OCI-LY3 (cell line): ENCODE measurements around the gene UBASH3A.

Experiments used
- EZH2phosphoT487 ChIP-seq: fragments of 200-600 bp; shearing (Covaris generic); IDR thresholded peaks from 2 replicates; pipeline ENCODE4 v1.6.1; 2018; ENCODE audit warnings: antibody characterized with exemption, mixed run types, low read depth
- TF ChIP-seq, protein P1 (sequence below): fragments of 200-600, 300-600 bp; sonication (generic); IDR thresholded peaks from 2 replicates; pipeline ENCODE4 v1.5.1; 2014; ENCODE audit warnings: antibody characterized with exemption, low read length, low read depth

DNA sequence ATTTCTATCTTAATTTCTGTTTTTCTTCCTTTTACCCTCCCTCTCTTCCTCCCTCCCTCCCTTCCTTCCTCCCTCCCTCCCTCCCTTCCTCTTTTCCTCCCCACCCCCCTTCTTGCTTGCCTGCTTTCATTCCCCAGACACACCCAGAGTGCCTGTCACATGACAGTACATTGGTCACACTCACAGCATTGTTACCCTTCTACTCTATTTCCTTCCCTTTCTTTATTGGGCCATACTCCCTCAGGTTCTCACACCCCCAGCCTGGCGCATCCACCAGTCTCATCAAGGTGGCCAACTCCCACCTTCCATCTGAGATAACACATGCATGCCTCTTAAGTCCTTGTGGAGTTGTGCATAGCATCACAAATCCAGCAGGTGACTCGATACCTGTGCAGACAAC lies 18.7 kb upstream of the UBASH3A start:
- TF ChIP-seq, protein P1, sequence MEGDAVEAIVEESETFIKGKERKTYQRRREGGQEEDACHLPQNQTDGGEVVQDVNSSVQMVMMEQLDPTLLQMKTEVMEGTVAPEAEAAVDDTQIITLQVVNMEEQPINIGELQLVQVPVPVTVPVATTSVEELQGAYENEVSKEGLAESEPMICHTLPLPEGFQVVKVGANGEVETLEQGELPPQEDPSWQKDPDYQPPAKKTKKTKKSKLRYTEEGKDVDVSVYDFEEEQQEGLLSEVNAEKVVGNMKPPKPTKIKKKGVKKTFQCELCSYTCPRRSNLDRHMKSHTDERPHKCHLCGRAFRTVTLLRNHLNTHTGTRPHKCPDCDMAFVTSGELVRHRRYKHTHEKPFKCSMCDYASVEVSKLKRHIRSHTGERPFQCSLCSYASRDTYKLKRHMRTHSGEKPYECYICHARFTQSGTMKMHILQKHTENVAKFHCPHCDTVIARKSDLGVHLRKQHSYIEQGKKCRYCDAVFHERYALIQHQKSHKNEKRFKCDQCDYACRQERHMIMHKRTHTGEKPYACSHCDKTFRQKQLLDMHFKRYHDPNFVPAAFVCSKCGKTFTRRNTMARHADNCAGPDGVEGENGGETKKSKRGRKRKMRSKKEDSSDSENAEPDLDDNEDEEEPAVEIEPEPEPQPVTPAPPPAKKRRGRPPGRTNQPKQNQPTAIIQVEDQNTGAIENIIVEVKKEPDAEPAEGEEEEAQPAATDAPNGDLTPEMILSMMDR = no peak
- no peak for TF ChIP-seq EZH2phosphoT487
